ENCODE results near the gene CD1C.
"Not testable (repeated sequence)": the region's sequence is repeated elsewhere in the genome, so short reads cannot be mapped to it uniquely, and the experiment has no call there.

DNA sequence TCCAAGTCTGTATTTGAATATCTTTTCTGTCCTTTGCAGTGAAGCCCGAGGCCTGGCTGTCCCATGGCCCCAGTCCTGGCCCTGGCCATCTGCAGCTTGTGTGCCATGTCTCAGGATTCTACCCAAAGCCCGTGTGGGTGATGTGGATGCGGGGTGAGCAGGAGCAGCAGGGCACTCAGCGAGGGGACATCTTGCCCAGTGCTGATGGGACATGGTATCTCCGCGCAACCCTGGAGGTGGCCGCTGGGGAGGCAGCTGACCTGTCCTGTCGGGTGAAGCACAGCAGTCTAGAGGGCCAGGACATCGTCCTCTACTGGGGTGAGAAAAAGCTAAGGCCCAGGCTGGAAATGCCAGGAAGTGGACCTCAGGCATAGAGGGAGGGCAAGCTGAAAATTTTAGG lies 33.0 kb upstream of the CD1C start:
- not testable (repeated sequence) for TF ChIP-seq POLR2A, POLR2AphosphoS5, CTCF (IDR thresholded peaks at IDR 0.05)
